Mucosa of descending colon (tissue), 3 donors: ENCODE measurements around the gene DCAF4. TPM values are rescaled to one million over a fixed set of nuclear protein-coding genes. Genes with fewer than 3 reads are reported as not detected.

Source experiments
- ATAC-seq: fragments of 200-7000 bp; cut with Tn5 transposase; one replicate; pipeline ENCODE4 v1.9.1; 2020; ENCODE audit warnings: mild to moderate bottlenecking, moderate library complexity
- DNase-seq, 3 donors: peaks; one replicate each; pipeline ENCODE4 v3.0.0-alpha.2; 2020
- H3K36me3 ChIP-seq: fragments of 200-600 bp; one replicate; pipeline ENCODE4 v1.8.0; 2021; ENCODE audit warnings: low read depth, mild to moderate bottlenecking
- H3K4me1 ChIP-seq: fragments of 200-600 bp; one replicate; pipeline ENCODE4 v1.8.0; 2021; ENCODE audit warnings: low read depth, mild to moderate bottlenecking
- H3K4me3 ChIP-seq: fragments of 200-600 bp; one replicate; pipeline ENCODE4 v1.8.0; 2021; ENCODE audit warnings: mild to moderate bottlenecking
- H3K9me3 ChIP-seq: fragments of 200-600 bp; one replicate; pipeline ENCODE4 v1.8.0; 2021; ENCODE audit warnings: mild to moderate bottlenecking
- intact Hi-C, 2 donors: fragments of 100-400 bp; cut with DNase I in 1 of 2; cut with micrococcal nuclease in 1 of 2; formaldehyde crosslinking; loops; one replicate each; pipeline versions ENCODE4 v1.11.0 to v1.11.1; 2022; cut with DNase I, micrococcal nuclease
- total RNA-seq, 3 donors: library from RNA; stranded (reverse); fragmentation: NEBNext Ultra II Directional in 2 of 3; extraction: Animal tissue kit (Norgen Biotek cat#: 25700) in 2 of 3; gene quantifications; one replicate each; pipeline versions ENCODE4 v1.2.1 to v1.2.4, GENCODE V29; 2021 to 2023
- TF ChIP-seq, protein P1 (sequence below): fragments of 200-600 bp; IDR thresholded peaks from one replicate; pipeline ENCODE4 v1.8.0; 2022; ENCODE audit warnings: antibody characterized with exemption, mild to moderate bottlenecking
- donor health status: DM: no; HTN: no; CAD: no; lungs with moderate emphysema.
- donor health status: DM: no; HTN: no; CAD: no.
- donor health status: DM: no; HTN: yes; CAD: no.

The DCAF4 gene
- total RNA-seq, 3 donors from 2014 or later = 13.9 to 27.0 (median 15.7) TPM

- no peak for ATAC-seq
- TF ChIP-seq, protein P1, sequence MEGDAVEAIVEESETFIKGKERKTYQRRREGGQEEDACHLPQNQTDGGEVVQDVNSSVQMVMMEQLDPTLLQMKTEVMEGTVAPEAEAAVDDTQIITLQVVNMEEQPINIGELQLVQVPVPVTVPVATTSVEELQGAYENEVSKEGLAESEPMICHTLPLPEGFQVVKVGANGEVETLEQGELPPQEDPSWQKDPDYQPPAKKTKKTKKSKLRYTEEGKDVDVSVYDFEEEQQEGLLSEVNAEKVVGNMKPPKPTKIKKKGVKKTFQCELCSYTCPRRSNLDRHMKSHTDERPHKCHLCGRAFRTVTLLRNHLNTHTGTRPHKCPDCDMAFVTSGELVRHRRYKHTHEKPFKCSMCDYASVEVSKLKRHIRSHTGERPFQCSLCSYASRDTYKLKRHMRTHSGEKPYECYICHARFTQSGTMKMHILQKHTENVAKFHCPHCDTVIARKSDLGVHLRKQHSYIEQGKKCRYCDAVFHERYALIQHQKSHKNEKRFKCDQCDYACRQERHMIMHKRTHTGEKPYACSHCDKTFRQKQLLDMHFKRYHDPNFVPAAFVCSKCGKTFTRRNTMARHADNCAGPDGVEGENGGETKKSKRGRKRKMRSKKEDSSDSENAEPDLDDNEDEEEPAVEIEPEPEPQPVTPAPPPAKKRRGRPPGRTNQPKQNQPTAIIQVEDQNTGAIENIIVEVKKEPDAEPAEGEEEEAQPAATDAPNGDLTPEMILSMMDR = no peak
- intact Hi-C loops = no loop called here
- Histone ChIP-seq H3K9me3 (no peaks in the 10 kb centered on the region), H3K36me3 (no peaks in the 10 kb centered on the region), H3K4me1 (no peaks in the 10 kb centered on the region), H3K4me3 (no peak overlapping the region)
- DNase-seq = no peak
Measured at GRCh38 chr14:72898448-72898847, 27.8 kb upstream of the DCAF4 start.

GRCh38 chr14:72901361-72901760 is 24.9 kb upstream of the DCAF4 start:
- no peak for ATAC-seq
- DNase-seq = no peak
- intact Hi-C loops = loop anchor here in 1 of 2 donors (5.0 kb wide), 1 partner anchor 384 kb away; no protein-coding TSS in a partner anchor
- Histone ChIP-seq H3K4me1 (no peaks in the 10 kb centered on the region), H3K36me3 (no peaks in the 10 kb centered on the region), H3K4me3 (no peak overlapping the region), H3K9me3 (no peaks in the 10 kb centered on the region)
- TF ChIP-seq, protein P1 = no peak

- DNase-seq = no peak
- intact Hi-C loops = loop anchor here in 1 of 2 donors (5.0 kb wide), 1 partner anchor 386 kb away; no protein-coding TSS in a partner anchor
- H3K36me3 ChIP-seq = no peaks in the 10 kb centered on the region
- TF ChIP-seq, protein P1 = no peak
- H3K4me1 ChIP-seq = peaks cover 8% of the 10 kb centered on the region
- no peak overlapping the region for H3K4me3 ChIP-seq
- ATAC-seq = no peak
- H3K9me3 ChIP-seq = no peaks in the 10 kb centered on the region
Measured at GRCh38 chr14:72902801-72903530, 23.3 kb upstream of the DCAF4 start.

DNA sequence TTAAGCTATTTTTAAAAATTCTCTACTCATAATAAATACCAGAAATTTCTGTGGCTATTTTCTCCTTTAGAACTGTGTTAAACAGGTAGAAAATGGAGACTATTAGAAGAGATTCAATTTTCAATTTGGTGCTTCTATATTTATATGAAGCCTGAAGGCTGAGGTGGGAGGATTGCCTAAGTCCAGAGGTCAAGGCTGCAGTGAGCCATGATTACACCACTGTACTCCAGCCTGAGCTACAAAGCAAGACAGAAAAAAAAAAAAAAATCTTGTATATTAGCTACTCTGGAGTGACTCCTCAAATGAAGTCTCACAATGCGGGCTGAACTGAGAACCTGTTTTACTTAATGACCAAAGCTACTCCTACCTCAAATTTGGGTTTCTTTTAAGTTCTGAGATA is 22.5 kb upstream of the DCAF4 start:
- H3K4me1 ChIP-seq = peaks cover 11% of the 10 kb centered on the region
- intact Hi-C loops = loop anchor here (2.0 to 5.0 kb wide), 2 partner anchors 386 to 387 kb away; no protein-coding TSS in a partner anchor

DNA sequence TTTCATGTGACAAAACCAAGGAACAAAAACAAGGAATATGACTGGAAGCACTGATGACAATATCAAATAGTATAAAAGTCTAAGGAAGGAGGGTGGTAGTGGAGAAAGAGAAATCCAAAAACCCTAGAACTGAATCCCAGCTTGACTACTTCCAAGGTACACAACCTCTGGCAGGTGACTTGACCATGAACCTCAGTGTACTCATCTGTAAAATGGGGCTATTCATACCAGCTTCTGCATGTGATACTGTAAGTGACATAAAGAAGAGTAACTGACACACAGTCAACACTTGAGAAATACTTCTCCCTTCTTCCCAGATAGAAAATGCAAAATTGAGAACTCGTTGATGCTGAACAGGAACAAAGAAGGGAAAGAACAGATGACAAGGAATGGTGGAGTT is 22.0 kb upstream of the DCAF4 start:
- no peak for ATAC-seq

More for the DNA sequence above, 22.5 kb upstream of the DCAF4 start:
- no peak for DNase-seq
- Histone ChIP-seq H3K4me3 (no peak overlapping the region), H3K36me3 (no peaks in the 10 kb centered on the region), H3K9me3 (no peaks in the 10 kb centered on the region)
- ATAC-seq = no peak
- TF ChIP-seq, protein P1 = no peak

More for the DNA sequence above, 22.0 kb upstream of the DCAF4 start:
- H3K36me3 ChIP-seq = no peaks in the 10 kb centered on the region
- TF ChIP-seq, protein P1 = no peak
- intact Hi-C loops = loop anchor here (2.0 to 5.0 kb wide), 2 partner anchors 387 kb away; no protein-coding TSS in a partner anchor
- DNase-seq = no peak
- no peaks in the 10 kb centered on the region for H3K9me3 ChIP-seq
- no peak overlapping the region for H3K4me3 ChIP-seq
- H3K4me1 ChIP-seq = peaks cover 11% of the 10 kb centered on the region
